GM19351 (cell line): Measurements from ENCODE around the gene CCDC93.

Experiments used
- ATAC-seq: cut with Tn5 transposase; IDR thresholded peaks from one replicate; pipeline ENCODE4 v1.9.1; 2021; ENCODE audit warnings: mild to moderate bottlenecking, moderate library complexity; ENCODE audit not compliant: unreplicated experiment

The CCDC93 gene, protein sequence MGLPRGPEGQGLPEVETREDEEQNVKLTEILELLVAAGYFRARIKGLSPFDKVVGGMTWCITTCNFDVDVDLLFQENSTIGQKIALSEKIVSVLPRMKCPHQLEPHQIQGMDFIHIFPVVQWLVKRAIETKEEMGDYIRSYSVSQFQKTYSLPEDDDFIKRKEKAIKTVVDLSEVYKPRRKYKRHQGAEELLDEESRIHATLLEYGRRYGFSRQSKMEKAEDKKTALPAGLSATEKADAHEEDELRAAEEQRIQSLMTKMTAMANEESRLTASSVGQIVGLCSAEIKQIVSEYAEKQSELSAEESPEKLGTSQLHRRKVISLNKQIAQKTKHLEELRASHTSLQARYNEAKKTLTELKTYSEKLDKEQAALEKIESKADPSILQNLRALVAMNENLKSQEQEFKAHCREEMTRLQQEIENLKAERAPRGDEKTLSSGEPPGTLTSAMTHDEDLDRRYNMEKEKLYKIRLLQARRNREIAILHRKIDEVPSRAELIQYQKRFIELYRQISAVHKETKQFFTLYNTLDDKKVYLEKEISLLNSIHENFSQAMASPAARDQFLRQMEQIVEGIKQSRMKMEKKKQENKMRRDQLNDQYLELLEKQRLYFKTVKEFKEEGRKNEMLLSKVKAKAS

GRCh38 chr2:118013724-118014491, at the start of gene CCDC93:
TSS of gene CCDC93 (minus strand) at chr2:118014070. CDS start at chr2:118013995, 75 bp downstream.
- ATAC-seq, result peak; percentile 87

- no peak for ATAC-seq
Observed at GRCh38 chr2:118062669-118063068, 48.8 kb upstream of the CCDC93 start.

DNA sequence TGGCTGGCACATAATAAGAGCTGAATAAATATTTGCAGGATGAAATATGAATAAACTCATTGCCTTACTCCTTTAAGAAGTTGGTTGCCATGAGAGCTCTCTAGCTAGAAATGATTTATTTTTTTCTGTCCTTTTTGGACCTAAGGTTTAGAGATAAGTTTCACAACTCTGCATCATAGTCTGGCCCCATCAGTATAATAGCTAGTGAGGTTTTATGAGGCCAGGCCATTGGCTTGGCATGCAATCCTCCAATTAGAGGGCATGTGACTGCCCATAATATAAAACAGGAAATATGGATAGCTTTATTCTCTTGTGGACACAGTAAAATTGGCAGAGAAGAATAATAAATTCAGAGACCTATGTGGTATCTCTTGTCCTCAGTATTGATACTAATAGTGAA, 48.2 kb upstream of the CCDC93 start:
- ATAC-seq, result no peak

DNA sequence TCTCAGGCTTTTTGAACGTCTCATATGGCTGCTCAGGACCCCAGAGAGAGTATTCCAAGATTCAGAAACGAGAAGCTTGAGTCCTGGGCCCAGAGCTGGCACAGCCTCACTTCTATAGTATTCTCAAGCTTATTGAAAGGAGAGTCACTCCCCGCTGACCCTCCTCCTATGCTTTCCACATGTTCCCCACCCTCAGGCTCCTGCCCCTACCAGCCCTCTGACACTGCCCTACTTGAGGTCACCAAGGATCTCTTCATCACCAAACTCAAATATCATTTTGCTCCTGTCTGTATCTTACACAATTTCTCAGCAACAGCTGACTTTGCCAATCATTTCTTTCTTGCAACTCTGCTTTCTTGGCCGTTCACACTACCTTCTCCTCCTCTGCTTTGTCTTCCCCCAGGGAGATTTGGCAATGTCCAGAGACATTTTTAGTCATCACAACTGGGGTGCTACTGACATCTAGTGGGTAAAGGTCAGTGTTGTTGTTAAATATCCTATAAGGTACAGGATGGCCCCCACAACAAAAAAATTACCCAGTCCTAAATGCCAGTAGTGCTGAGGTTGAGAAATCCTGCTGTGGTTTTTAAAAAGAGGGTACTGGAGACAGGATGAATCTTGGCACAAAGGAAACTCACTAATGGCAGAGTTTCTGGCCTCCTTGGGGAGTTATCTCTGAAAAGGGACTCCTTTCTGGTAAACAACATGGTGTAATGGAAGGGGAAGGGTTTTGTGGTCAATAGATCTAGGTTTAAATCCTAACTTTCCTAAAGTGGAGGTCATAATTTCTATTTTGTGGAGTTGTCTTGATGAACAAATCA, 47.5 kb upstream of the CCDC93 start:
- ATAC-seq, result peak; percentile 85

GRCh38 chr2:118059919-118060478, 46.1 kb upstream of the CCDC93 start:
- ATAC-seq, result no peak

GRCh38 chr2:118058951-118059350, 45.1 kb upstream of the CCDC93 start:
- ATAC-seq, result no peak

- ATAC-seq, result no peak
Observed at GRCh38 chr2:118056801-118057200, 42.9 kb upstream of the CCDC93 start.

GRCh38 chr2:118056165-118056534, 42.3 kb upstream of the CCDC93 start:
- ATAC-seq, result peak; percentile 86

DNA sequence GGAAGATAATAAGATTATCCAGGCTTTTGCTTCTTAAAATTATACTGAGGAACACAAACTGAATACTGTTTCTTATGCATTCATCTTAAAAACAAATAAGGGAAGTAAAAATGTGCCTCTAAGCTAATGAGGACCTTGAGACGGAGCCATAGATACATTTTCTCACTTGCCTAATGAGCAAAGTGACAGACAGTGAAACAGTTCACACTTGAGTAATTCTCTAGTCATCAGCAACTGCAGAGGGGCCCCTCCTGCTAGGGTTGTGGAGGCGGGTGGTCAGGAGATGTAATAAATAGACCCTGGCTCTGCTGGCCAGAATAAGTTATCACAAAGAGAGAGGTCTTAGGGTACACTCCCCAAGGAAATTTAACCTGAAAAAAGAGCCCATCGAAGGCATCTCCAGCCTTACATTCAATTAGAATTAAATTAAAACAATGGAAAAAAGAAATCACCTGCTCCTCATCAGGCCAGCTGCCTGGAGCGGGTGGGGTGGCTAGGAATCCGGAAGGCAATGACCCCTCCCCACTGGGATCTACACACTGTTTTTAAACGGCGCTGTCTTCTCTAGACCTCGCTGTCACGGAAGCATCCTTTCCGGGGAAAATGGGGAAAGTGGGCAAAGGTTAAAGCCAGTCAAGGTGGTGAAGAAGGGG, 41.8 kb upstream of the CCDC93 start:
- ATAC-seq, result peak; percentile 79

- no peak for ATAC-seq
Observed at GRCh38 chr2:118054213-118055008, 40.5 kb upstream of the CCDC93 start.

DNA sequence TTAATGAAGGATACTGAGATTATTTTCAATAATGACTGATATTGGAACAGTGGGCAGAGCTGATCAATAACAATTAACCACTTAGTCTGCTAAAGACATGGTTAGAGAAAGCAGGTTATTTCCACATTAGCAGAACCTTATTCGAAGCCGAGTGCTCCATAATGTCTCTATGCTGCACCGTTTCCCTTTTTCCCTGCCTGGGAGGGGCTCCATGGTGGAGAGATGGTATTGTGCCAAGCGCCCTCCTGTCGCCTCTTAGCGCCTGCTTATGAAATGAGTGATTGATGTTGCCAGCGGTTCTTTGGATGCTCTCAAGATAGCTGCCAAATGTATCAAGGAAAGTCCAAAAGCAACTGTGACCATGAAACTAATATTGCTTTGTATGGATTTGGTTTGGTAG, 39.8 kb upstream of the CCDC93 start:
- no peak for ATAC-seq

- ATAC-seq, result no peak
Observed at GRCh38 chr2:118052474-118052873, 38.6 kb upstream of the CCDC93 start.

GRCh38 chr2:118051826-118052358, 38.0 kb upstream of the CCDC93 start:
- ATAC-seq, result no peak

DNA sequence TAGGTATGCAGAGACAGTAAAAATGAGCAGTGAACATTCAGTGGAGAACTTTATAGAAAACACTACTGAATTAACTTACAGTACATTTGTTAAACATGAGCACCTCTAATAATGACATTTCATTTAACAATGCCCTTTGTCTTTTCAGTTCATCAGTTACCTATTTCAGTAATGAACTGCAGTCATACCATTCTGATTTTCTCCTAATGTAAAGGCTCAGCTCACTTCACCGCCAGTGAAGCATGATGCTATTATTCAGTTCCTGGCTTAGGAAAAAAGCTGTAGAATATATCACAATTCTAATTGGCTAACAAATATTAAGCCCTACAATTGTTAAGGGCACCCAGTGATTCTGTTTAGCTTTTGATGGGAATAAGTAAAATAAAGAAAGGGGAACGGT, 37.1 kb upstream of the CCDC93 start:
- ATAC-seq, result no peak

DNA sequence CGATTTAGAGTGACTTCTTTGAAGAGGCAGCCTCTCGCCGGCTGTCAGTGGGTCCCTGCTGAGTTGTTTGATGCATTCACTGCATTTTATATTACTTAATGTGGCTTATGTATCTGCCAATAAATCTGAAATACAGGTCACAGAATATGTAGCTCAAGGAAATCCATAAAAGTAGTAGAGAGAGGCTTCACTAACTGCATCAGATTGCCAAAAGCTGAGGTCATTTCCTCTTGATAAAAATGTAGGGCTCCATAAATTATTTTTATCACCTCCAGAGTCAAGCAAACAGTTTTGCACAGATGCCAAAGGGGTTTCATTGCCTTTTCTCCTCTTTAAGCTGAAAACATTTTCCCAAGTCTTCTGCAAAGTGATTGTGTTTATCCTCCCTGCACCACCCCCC, 36.5 kb upstream of the CCDC93 start:
- no peak for ATAC-seq

- ATAC-seq, result peak; percentile 88
Observed at GRCh38 chr2:118049816-118050140, 35.9 kb upstream of the CCDC93 start.

GRCh38 chr2:118049140-118049815, 35.4 kb upstream of the CCDC93 start:
- ATAC-seq, result no peak

DNA sequence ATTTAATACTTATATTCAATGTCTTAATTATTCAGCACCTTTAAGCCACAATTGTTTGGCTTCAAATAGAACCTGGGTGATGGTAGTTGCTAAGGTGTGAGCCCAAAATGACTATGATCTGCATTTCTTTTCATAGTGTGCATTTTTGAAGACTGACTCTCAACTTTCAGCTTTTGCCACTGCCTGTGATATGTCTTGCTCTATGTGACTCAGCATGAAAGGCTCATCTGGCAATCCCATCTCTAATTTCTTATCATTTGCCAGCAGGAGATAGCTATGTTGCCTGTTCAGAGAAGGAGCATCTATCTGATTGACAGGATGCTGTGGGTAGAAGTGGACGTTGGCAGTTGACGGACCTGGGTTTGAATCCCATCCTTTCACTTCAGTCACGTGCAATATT, 34.5 kb upstream of the CCDC93 start:
- ATAC-seq, result no peak
